ENCODE measurements around the gene SIM1.

SIM1 gene

GRCh38 chr6:100393493-100393892, 71.2 kb downstream of the SIM1 start:
- no peak overlapping the region for H3K27ac ChIP-seq (ENCODE audit: extremely low read depth, low read depth, low read length)
- ChIA-PET CTCF (no interaction called here), POLR2A (no interaction called here)
- no peak overlapping the region for H3K4me3 ChIP-seq (ENCODE audit: low read depth, low read length)
- no peaks in the 10 kb centered on the region for H3K9me3 ChIP-seq (ENCODE audit: control insufficient read depth, insufficient read depth, low read depth, low read length)
- no peaks in the 10 kb centered on the region for H3K4me1 ChIP-seq (ENCODE audit: control insufficient read depth, insufficient read depth, low read length)
- no peak for TF ChIP-seq FEZF1 (tag by site-specific recombination; IDR thresholded peaks at IDR 0.05)
- no peak for TF ChIP-seq ZNF175 (tag by site-specific recombination; IDR thresholded peaks at IDR 0.05)
- TF ChIP-seq GFI1B (tag by site-specific recombination; IDR thresholded peaks at IDR 0.05) = no peak
- TF ChIP-seq ZNF549 (tag by site-specific recombination; IDR thresholded peaks at IDR 0.05) = no peak
- TF ChIP-seq HOXA7 (CRISPR knock-in tag; IDR thresholded peaks at IDR 0.05; ENCODE audit: borderline replicate concordance) = no peak
- no peak for TF ChIP-seq ZNF48 (tag by site-specific recombination; IDR thresholded peaks at IDR 0.05)
- no peak for TF ChIP-seq ZNF76 (tag by site-specific recombination; IDR thresholded peaks at IDR 0.05; ENCODE audit: borderline replicate concordance, low read depth)
- TF ChIP-seq MYNN (tag by site-specific recombination; IDR thresholded peaks at IDR 0.05; ENCODE audit: borderline replicate concordance) = no peak
- TF ChIP-seq ZNF785 (tag by site-specific recombination; IDR thresholded peaks at IDR 0.05) = no peak
- H3K36me3 ChIP-seq (ENCODE audit: control insufficient read depth in 2 of 2, insufficient read depth in 1 of 2, low read length in 2 of 2) = peaks cover 0 to 13% of the 10 kb centered on the region in 2 experiments; a peak in 2 of 3 replicates

- peaks cover 0 to 13% of the 10 kb centered on the region in 2 experiments; a peak in 2 of 3 replicates for H3K36me3 ChIP-seq (ENCODE audit: control insufficient read depth in 2 of 2, insufficient read depth in 1 of 2, low read length in 2 of 2)
- TF ChIP-seq PBX3 (CRISPR knock-in tag; IDR thresholded peaks at IDR 0.05) (no peak), EGR2 (tag by site-specific recombination; IDR thresholded peaks at IDR 0.05; ENCODE audit: low read depth) (no peak), ZSCAN5A (tag by site-specific recombination; IDR thresholded peaks at IDR 0.05) (no peak), ZNF292 (tag by site-specific recombination; IDR thresholded peaks at IDR 0.05; ENCODE audit: borderline replicate concordance, low read depth) (no peak), ZNF792 (tag by site-specific recombination; IDR thresholded peaks at IDR 0.05) (no peak), ZBTB10 (tag by site-specific recombination; IDR thresholded peaks at IDR 0.05) (no peak), ZNF146 (tag by site-specific recombination; IDR thresholded peaks at IDR 0.05) (no peak), BCL11A (tag by site-specific recombination; IDR thresholded peaks at IDR 0.05; ENCODE audit: low read depth) (no peak), ZNF544 (tag by site-specific recombination; IDR thresholded peaks at IDR 0.05) (no peak)
- TF ChIP-seq, protein P1, sequence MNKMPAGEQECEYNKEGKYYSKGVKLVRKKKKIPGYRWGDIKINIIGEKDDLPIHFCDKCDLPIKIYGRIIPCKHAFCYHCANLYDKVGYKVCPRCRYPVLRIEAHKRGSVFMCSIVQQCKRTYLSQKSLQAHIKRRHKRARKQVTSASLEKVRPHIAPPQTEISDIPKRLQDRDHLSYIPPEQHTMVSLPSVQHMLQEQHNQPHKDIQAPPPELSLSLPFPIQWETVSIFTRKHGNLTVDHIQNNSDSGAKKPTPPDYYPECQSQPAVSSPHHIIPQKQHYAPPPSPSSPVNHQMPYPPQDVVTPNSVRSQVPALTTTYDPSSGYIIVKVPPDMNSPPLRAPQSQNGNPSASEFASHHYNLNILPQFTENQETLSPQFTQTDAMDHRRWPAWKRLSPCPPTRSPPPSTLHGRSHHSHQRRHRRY (tag by site-specific recombination; IDR thresholded peaks at IDR 0.05) = no peak
- POLR2A ChIA-PET = no interaction called here
- no peaks in the 10 kb centered on the region for H3K9me3 ChIP-seq (ENCODE audit: control insufficient read depth, insufficient read depth, low read depth, low read length)
- no peaks in the 10 kb centered on the region for H3K4me1 ChIP-seq (ENCODE audit: control insufficient read depth, insufficient read depth, low read length)
- no peak overlapping the region for H3K4me3 ChIP-seq (ENCODE audit: low read depth, low read length)
- CTCF ChIA-PET = no interaction called here
- no peak overlapping the region for H3K27ac ChIP-seq (ENCODE audit: extremely low read depth, low read depth, low read length)
Observed at GRCh38 chr6:100392423-100392822, 72.3 kb downstream of the SIM1 start.

Measured in HEK293 (cell line).